COLO829 (cell line): ENCODE data around the gene CPNE7.

Experiments used
- DNase-seq: peaks from one replicate; pipeline ENCODE4 v3.0.0; 2012; ENCODE audit warnings: low spot score

CPNE7 gene

GRCh38 chr16:89575247-89576152 is at the start of gene CPNE7:
Gene CPNE7, plus strand, starts transcription at chr16:89575758. Its CDS starts 140 bp downstream, at chr16:89575898.
- DNase-seq: no peak

GRCh38 chr16:89529097-89529496 is 46.5 kb upstream of the CPNE7 start:
- no peak for DNase-seq

- no peak for DNase-seq
These were observed 44.9 kb upstream of the CPNE7 start for GRCh38 chr16:89530401-89531381.

DNA sequence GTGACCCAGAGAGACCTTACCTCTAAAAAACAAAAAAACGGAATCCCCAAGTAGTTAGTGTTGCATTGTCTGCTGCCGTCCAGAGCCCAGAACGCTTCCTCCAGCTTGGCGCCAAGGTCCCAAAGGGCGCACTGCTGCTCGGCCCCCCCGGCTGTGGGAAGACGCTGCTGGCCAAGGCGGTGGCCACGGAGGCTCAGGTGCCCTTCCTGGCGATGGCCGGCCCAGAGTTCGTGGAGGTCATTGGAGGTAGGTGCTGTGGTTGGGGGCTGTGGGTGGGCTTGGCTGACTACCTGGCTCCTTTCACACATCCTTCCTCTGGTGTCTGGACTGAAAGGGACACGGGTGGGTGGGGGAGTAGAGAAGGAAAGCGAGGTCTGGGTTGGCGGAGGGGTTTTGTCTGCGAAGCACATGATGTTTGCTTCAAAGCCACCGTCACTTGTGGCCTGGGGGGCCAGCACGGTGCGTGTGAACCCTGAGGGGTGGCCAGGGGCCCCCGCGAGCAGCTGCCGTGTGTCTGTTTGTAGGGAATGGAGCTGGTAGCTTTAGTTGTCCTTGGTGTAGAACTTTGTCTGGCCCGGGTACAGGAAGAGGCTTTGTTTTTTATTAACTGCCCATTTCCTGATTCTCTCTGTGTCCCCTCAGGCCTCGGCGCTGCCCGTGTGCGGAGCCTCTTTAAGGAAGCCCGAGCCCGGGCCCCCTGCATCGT is 43.6 kb upstream of the CPNE7 start:
- no peak for DNase-seq

DNA sequence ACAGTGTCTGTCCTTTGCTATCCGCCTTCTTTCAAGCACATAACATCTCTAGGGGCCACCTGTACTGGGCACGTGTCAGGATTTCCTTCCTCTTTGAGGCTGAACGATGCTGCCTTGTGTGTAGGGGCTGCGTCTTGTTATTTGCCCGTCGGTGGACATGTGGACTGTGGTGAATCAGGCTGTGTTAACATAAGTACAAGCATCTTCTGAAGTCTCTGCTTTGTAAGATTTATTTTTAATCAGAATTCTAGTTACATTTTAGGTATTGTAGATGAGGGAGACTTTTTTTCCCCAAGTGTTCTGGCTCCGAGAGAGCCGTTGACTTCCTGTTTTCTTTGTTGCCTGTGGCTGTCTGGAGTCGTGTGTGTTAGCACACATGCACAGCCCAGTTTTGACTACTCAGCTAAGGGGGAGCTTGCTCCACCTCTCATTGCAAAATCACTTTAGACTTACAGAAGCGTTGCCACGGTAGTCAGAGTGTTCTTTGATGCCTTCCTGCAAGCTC is 41.3 kb upstream of the CPNE7 start:
- no peak for DNase-seq

GRCh38 chr16:89536371-89536770 is 39.2 kb upstream of the CPNE7 start:
- DNase-seq: no peak

DNA sequence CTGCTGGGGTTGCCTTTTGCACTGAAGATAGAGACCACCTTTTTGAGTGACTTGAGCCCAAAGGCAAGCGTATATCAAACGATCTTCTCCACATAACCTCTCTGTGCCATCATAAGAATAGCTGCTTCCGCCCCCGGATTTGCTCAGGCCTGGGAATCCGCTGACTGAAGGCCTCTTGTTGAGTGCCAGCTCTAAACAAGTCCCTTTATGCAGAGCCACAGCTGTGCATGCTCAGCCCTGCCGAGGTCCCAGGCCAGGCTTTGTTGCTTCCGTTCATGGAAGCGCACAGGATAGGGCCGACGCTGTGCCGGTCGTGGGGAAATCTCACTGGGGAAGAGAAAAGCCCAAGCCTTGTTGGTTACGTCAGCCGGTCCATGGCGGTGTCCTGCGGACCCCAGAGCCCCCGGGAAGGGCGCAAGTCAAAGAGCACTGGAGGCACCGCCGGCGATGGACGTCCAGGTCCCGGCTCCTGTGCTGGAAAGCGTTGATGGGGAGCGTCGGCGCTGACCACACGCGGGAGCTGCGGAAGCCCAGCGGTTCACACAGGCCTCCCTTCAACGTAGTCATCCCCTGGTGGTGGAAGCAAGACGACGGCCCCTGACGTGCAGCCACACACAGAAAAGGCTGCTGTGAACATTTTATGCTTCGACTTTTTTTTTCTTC is 38.5 kb upstream of the CPNE7 start:
- DNase-seq: peak; percentile 65

DNA sequence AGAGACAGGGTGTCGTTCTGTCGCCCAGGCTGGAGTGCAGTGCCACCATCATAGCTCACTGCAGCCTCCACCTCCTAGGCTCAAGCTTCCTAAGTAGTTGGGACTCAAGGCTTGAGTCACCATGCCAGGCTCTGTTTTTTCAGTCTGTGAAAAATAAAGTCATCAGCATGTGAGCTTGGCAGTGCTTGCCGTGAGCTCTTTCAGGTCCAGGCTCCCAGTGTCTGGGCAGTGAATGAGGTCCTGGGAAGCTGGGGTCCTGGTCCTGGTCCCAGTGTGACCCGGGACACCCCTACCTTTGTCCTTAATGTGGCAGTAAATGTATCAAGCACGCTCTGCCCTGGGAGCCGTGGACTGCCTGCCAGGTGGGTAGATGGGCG is 38.0 kb upstream of the CPNE7 start:
- no peak for DNase-seq

DNA sequence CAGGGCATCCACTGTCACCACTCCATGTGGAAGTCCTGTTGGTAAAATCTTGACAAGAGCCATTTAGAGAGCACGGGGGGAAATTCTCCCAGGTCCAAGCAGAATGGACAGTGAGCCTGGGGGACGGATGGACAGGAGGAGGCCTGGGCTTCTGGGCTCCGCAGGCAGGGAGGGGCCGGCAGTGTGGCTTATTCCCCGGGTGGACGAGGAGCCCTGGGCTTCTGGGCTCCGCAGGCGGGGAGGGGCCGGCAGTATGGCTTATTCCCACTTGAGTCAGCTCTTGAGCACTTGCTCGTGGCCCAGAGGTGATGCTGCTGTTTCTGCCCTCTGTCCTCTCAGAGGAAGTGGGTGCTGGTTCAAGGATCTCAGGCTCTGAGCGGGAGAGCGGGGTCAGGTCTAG is 37.3 kb upstream of the CPNE7 start:
- no peak for DNase-seq

DNA sequence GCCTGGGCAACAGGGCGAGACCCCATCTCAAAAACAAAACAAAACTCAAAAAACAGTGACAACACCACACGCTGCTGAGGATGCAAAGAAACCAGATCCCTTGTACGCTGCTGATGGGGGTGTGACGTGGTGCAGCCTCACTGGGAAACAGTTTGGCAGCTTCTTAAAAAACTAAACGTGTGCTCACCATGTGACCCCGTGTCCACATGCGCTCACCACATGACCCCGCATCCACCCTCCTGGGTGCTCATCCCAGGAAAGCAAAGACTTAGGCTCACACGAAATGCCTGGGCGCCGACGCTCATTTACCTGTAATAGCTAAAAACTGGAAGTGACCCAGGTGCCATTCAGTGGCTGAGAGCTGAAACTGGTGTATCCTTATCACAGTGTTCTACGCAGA is 35.0 kb upstream of the CPNE7 start:
- DNase-seq: no peak

DNA sequence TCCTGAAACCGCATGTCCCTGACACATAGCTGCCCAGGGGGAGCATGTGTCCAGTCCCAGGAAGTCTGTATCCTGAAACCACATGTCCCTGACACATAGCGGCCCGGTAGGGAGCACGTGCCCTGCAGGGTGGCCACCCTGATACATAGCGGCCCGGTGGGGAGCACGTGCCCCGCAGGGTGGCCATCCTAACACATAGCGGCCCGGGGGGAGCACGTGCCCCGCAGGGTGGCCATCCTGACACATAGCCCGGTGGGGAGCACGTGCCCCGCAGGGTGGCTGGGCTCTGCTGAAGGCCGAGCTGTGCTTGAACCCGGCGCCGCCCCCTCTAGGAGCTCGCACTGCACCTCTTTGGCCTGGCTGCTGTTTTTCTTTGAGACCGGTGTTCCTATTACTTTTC is 33.8 kb upstream of the CPNE7 start:
- no peak for DNase-seq

DNA sequence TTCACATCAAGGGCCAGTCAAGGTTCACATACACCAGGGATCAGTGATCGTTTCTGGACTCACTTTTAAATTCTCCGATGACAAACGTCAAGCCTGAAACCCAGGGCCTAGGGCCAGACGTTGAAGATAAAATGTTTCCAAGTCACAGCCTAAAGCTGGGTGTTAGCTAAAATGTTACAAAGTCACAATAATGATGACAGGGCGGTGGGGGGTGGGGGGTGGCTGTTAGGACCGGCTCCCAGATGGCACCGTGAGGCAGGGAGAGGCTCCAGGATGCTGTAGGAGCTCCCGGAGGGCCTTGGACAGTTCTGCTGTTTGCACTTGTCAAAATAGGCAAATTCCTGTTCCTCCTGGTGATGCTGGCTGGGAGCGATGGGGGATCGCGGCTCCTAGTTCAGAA is 31.4 kb upstream of the CPNE7 start:
- DNase-seq: no peak

DNA sequence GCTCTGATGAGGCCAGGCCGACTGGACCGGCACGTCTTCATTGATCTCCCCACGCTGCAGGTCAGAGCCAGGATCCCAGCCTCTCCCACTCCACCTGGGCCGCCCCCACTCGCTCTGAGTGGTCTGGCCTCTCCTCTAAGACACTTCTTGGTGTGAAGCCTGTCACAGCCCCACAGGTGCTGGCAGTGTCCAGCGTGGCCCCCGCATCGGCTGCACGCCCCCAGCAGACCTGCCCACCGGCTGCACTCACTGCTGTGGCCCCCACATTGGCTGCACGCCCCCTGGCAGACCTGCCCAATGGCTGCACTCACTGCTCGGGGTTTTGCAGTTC is 30.9 kb upstream of the CPNE7 start:
- no peak for DNase-seq

DNA sequence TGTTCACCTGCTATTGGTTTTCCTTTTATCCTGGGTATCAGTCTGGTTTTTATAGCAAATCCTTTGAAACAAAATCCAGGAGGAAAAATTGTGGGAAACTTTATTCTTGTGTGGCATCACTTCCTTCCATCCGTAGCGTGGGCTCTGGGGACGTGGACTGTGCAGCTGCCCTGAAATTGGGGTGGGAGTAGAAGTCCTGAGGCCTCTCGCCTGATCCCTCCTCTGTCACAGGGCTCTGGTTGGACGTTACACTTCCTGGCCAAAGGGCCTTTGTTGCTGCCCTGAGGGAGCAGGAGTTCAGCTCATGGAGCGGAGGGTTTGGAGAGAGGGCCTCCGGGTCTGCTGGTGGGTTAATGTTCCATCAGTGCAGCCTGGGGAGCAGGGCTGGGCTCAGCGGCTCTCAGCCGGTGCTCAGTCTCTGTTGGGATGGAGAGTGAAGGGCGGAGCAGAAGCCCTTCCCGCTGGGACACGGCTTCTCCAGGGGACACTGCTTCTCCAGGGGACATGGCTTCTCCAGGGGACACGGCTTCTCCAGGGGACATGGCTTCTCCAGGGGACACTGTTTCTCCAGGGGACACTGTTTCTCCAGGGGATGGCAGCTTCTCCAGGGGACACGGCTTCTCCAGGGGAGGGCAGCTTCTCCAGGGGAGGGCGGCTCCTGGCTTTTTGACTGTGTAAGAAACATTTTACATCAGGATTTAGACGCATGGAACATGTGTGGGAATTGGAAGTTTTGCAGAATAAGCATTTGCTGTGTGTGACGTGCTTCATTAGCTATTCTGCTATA is 30.3 kb upstream of the CPNE7 start:
- no peak for DNase-seq

DNA sequence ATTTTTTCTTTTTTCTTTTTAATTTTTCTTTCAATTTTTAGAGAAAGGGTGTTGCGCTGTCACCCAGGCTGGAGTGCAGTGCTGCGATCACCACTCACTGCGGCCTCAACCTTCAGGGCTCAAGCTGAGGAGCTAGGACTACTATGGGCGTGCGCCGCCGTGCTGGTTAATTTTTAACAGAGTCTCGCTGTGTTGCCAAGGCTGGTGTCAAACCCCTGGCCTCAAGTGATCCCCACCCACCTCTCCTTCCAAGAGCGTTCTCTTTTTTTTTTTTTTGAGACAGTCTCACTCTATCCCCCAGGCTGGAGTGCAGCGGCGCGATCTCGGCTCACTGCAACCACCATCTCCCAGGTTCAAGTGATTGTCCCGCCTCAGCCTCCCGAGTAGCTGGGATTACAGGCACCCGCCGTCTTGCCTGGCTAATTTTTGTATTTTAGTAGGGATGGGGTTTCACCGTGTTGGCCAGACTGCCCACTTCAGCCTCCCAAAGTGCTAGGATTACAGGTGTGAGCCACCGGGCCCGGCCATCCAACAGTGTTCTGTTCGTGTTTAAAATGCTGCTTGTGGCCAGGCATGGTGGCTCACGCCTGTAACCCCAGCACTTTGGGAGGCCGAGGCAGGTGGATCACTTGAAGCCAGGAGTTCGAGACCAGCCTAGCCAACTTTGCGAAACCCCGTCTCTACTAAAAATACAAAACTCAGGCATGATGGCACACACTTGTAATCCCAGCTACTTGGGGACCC is 29.6 kb upstream of the CPNE7 start:
- DNase-seq: no peak

GRCh38 chr16:89546781-89547180 is 28.8 kb upstream of the CPNE7 start:
- no peak for DNase-seq

- DNase-seq: no peak
These were observed 28.3 kb upstream of the CPNE7 start for GRCh38 chr16:89547291-89547690.

GRCh38 chr16:89547860-89548259 is 27.7 kb upstream of the CPNE7 start:
- DNase-seq: no peak

DNA sequence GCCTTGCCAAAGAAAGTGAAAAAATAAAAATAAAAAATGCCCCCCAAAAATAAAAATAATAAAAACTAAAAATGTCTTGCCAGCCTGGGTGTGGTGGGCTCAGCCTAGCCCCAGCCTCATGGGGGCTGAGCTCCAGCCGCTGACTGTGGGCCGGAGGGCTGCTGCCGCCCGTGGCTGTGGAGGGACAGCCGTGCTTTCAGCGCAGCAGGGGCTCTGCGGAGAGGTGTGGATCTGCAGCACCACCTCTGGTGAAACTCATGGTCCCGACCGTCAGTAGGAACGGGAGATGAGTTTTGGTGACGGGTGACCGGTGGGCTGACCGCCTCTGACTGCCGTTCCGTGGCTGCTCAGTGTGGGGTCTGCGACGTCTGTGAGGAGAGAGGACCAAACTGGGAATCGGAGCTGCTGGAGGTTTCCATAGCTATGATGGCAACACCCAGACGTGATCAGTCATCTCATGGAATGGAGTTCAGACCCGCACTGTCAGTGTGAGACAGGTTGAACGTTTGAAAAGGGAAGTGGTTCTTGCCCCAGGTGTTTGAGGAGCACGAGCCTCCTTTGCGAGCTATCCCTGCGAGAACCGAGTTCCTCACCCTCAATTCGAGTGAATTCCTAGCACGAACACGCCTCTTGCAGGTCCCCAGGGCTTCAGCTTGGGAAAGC is 27.1 kb upstream of the CPNE7 start:
- no peak for DNase-seq
